ENCODE results near the gene SLC19A1. TPM values are rescaled to one million over a fixed set of nuclear protein-coding genes. Genes with fewer than 3 reads are reported as not detected.

SLC19A1 gene
- total RNA-seq, 1 experiment from 2014 or later = 25.4 TPM

DNA sequence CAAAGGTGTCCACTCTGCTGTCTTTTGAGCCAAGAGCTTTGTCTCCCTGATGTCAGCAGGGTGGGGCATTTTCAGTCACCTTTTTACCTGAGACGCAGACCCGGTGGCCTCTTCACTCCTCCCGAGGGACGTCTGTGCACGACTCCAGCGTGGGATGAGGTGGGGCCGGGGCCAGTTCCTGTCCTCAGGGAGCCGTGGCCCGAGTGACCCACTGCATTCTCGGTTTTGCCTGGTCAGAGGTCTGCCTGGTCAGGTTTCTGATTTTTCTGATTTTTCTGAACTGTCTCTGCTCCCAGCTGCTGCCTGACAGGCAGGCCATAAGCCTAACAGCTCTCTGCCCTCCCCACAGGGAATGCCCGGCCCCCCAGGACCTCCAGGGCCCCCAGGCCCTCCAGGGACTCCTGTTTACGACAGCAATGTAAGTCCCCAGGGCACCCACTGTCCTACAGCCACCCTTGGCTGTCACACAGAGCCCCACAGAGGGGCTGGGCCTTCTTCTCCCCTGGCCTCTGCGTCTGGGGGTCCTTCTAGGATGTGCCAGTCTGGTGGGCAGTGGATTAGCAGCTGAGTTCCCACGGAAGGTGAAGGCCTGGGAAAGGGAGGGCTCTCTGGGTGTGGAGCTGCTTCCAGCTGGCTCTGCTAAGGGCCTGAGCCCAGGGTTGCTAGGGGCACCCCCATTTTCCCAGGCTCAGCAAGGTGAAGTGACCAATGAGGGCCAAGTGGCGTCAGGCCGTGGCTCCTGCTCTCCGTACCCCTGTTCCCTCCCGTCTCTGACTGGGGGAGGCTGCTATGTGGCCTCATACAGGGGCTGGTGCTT is 45.9 kb downstream of the SLC19A1 start:
- no TSS peak for BruUV-seq (replicated peaks)
- CTCF ChIA-PET = interaction anchor here (0.6 kb wide), 1 partner anchor 99 kb away, joined by 5 read pairs; no protein-coding TSS in a partner anchor
- Mint-ChIP-seq H3K4me1 (ENCODE audit: insufficient read depth, unreplicated experiment) (peaks cover 5% of the 10 kb centered on the region), H3K27me3 (ENCODE audit: insufficient read depth, unreplicated experiment) (no peaks in the 10 kb centered on the region), H3K36me3 (ENCODE audit: insufficient read depth, unreplicated experiment) (peaks cover 6% of the 10 kb centered on the region), H3K4me3 (ENCODE audit: unreplicated experiment) (no peak overlapping the region), H3K27ac (ENCODE audit: low read depth, unreplicated experiment) (no peak overlapping the region), H3K9me3 (ENCODE audit: unreplicated experiment) (peaks cover 8% of the 10 kb centered on the region)
- POLR2A ChIA-PET = no interaction called here
- intact Hi-C loops (cut with micrococcal nuclease) = no loop called here
- TF ChIP-seq CTCF (IDR thresholded peaks at IDR 0.05; ENCODE audit: unreplicated experiment) = no peak
- DNase-seq (ENCODE audit: unreplicated experiment) = no peak

- Mint-ChIP-seq H3K9me3 (ENCODE audit: unreplicated experiment) (peaks cover 8% of the 10 kb centered on the region), H3K36me3 (ENCODE audit: insufficient read depth, unreplicated experiment) (peaks cover 12% of the 10 kb centered on the region), H3K4me1 (ENCODE audit: insufficient read depth, unreplicated experiment) (peaks cover 5% of the 10 kb centered on the region), H3K27ac (ENCODE audit: low read depth, unreplicated experiment) (no peak overlapping the region), H3K4me3 (ENCODE audit: unreplicated experiment) (no peak overlapping the region), H3K27me3 (ENCODE audit: insufficient read depth, unreplicated experiment) (no peaks in the 10 kb centered on the region)
- intact Hi-C loops (cut with micrococcal nuclease) = no loop called here
- ChIA-PET CTCF (no interaction called here), POLR2A (no interaction called here)
- no peak for TF ChIP-seq CTCF (IDR thresholded peaks at IDR 0.05; ENCODE audit: unreplicated experiment)
- no peak for DNase-seq (ENCODE audit: unreplicated experiment)
- no TSS peak for BruUV-seq (replicated peaks)
Measured at GRCh38 chr21:45494851-45495680, 47.2 kb downstream of the SLC19A1 start.

DNA sequence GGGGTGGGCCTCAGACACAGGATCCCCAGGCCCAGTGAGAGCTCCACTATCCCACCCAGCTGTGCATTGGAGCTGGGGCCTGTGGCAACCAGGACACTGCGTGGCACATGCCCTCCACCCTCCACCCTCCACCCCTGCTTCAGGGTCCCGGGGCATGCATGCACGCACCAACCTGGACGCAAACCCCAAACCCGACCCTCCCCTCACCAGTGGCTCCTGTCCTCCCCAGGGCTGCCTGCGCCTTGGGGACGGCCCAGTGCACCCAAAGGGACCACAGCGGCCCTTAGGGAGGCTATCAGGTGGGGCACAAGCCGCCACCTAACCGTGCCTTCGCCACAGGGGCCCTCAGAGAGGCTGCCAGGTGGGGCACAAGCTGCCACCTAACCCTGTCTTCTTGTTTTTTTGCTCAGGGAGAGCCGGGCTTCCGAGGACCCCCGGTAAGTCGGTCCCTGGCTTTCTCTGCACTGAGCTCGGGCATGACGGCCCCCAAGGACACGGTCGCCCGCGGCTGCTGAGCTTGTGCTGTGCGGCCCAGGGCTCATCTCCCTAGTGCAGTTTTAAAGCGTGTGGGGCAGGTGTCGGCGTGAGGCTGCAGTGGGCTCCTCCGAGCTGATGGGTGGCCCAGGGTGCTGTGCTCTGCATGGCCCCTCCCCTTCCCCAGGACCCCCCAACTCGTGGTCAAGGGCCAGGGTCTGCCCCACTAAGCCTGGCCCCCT is 47.9 kb downstream of the SLC19A1 start:
- H3K36me3 Mint-ChIP-seq (ENCODE audit: insufficient read depth, unreplicated experiment) = peaks cover 12% of the 10 kb centered on the region
- CTCF ChIA-PET = no interaction called here
- intact Hi-C loops (cut with micrococcal nuclease) = no loop called here

More for the DNA sequence above, 47.9 kb downstream of the SLC19A1 start:
- POLR2A ChIA-PET = no interaction called here
- Mint-ChIP-seq H3K9me3 (ENCODE audit: unreplicated experiment) (peaks cover under 1% of the 10 kb centered on the region), H3K4me1 (ENCODE audit: insufficient read depth, unreplicated experiment) (peaks cover 5% of the 10 kb centered on the region), H3K4me3 (ENCODE audit: unreplicated experiment) (no peak overlapping the region), H3K27me3 (ENCODE audit: insufficient read depth, unreplicated experiment) (no peaks in the 10 kb centered on the region), H3K27ac (ENCODE audit: low read depth, unreplicated experiment) (no peak overlapping the region)
- no peak for TF ChIP-seq CTCF (IDR thresholded peaks at IDR 0.05; ENCODE audit: unreplicated experiment)
- BruUV-seq (replicated peaks) = no TSS peak
- no peak for DNase-seq (ENCODE audit: unreplicated experiment)
